HL-60/S4 treated with phorbol 12-myristate 13-acetate at 8.2 ng/mL for 4 days and 3 days (cell line): Measurements from ENCODE around the gene RABAC1.
"Not testable (repeated sequence)": the region's sequence is repeated elsewhere in the genome, so short reads cannot be mapped to it uniquely, and the experiment has no call there.

Source experiments
- in situ Hi-C: fragments of 300-500 bp; cut with MboI; formaldehyde crosslinking; loops from 2 replicates; pipeline ENCODE4 v1.15.0; 2022; ENCODE audit warnings: low sequenced_read_pairs

RABAC1 gene

DNA sequence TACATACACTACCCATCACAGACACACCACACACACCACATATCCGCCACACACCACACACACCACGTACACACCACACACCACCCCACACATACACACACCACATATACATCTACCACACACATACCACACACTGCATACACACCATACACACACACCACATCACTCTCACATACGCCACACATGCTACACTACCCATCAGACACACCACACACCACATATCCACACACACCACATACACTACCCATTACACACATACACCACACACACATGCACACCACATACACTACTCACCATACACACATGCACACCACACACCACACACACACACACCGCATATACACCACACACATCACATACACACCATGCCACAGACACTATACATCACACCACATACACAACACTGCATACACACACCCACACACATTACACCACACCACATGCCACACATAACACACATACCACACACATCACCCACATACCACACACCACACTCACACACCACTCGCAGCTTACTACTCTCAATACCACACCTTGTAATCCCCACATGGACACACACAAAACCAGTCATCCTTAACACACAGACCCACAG lies 40.4 kb downstream of the RABAC1 start:
- in situ Hi-C loops, result no loop called here

DNA sequence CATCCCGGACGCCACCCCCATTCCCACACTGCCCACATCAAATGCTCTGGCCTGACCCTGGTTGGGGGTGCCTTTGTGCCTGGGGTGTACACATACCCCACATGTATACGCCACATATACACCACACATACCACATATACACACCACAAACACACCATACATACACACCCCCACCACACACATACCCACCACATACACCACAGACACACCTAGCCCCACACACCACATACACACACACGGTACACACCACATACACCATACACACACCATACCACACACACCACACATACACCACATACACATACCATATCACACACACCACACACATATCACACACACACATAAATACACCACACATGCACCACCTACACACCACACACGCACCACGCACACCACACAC lies 41.0 kb downstream of the RABAC1 start:
- in situ Hi-C loops, result no loop called here

DNA sequence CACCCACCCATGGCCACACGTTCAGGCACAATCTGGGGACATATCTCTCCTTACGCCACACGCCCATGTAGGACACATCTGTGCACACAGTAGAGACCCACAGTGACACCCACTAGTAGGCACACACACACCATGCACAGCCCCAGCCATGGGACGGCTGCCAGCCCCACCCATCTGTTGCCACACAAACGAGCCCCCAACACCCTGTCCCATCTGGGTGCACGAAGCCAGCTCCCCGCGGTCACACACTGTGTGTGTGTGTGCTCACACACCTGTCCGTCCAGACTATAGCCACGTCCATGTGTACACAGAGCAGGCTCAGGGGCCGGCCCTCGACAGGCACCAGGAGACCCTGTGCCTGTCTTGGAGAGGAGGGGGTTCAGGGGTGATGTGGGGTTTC lies 41.4 kb downstream of the RABAC1 start:
- in situ Hi-C loops, result no loop called here

DNA sequence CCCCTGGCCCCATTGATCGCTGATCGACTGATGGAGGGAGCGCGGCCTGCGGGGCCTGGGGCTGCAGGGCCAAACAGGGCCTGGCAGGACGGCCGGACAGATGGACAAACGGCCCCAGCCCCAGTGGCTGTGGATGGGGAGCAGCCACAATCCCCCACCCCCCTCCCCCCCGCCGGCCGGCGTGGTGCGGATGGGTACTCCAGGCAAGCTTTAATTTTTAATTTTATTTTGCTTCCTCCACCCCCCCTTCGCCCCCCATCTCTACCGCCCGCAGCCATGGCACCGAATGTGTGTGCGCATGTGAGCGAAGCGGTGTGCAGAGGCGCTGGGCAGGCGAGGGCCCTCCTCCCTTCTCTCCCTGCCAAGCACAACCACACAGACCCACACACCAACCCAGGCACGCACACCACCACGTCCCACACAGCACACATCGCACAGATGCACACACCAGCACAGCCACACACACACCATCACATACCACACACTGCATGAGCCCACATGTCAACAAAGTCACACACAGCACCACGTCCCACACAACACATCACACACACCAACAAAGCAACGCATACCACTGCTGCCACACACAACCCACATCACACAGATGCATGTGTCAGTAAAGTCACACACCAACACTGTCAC lies 43.2 kb downstream of the RABAC1 start:
- in situ Hi-C loops, result no loop called here

DNA sequence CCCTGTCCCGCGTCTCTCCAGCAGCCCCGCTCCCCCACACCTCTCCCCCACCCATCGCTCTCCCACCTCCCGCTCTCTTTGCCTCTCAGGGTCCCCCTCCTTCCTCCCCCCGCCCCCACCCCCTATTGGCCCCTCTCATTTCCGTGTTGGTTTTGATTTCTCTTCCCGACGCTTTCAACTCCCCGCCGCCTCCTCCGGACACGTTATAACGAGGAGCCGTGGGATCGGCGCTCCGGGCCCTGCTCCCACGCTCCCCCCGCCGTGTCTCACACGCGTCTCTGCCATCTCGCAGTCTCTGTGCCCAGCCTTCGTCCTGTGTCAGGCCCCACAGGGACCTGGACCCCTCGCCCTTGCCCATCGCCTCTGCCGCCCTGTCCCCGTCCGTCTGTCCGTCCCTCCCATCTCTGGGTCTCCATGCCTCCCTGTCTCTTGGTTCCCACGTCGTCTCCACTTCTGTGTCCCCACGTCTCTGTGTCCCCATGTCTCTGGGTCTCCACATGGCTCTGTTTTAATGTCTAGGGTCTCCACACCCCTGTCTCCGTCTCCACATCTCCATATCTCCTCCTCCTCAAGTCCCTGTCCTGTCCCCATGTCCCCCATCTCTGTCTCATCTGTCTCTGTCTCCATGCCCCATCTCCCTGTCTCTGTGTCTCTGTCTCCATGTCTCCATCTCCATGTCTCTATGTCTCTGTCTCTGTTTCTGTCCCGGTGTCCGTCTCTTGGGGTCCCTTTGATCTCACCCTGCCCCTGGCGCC lies 43.9 kb downstream of the RABAC1 start:
- in situ Hi-C loops, result no loop called here

DNA sequence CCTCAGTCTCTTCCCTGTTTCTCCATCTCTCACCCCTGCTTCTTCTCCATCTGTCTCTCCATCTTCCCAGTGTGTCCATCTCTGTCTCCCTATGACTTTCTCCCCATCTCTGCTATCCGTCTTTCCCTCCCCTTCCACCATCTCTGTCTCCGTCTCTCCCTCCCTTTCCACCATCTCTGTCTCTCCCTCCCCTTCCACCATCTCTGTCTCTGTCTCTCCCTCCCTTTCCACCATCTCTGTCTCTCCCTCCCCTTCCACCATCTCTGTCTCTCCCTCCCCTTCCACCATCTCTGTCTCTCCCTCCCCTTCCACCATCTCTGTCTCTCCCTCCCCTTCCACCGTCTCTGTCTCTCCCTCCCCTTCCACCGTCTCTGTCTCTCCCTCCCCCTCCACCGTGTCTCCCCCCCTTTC lies 44.7 kb downstream of the RABAC1 start:
- in situ Hi-C loops, result not testable (repeated sequence)

DNA sequence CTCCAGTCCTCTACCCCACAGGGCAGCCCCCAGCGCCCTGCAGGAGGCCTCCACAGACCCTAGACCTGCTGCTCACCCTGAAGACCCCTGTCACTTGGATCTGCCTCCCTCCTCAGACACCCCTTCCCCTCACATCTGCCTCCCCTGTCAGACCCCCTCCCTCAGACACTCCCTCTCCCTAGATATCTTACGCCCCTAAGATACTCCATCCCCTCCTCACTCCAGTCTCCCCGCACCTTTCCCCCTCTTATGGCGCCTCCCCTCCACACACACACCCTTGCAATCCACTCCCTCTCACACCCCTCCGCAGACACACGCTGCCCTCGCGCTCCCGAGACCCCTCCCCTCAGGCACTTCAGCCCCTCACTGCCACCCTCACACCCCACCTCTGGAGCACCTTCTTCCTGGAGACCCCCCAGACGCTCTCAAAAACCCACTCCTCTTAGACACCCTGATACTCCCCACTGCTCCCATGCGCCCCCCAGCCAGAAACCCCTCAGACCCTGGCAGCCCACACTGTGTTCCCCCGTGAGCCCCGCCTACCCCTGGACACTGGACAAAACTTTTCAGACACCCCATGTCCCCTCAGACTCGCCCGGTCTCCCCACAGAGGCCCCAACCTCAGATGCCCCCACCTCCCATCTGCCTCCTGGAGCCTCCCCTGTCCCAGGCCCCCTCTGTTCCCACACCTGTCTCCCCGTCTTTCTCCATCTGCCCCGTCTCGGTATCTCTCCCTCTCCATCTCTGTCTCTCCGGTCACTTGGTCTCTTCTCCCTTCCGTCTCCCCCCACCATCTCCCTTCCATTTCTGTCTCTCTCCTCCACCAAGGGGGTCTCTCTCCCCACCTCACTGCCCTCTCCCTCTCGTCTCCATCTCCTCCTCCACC lies 45.3 kb downstream of the RABAC1 start:
- in situ Hi-C loops, result no loop called here

DNA sequence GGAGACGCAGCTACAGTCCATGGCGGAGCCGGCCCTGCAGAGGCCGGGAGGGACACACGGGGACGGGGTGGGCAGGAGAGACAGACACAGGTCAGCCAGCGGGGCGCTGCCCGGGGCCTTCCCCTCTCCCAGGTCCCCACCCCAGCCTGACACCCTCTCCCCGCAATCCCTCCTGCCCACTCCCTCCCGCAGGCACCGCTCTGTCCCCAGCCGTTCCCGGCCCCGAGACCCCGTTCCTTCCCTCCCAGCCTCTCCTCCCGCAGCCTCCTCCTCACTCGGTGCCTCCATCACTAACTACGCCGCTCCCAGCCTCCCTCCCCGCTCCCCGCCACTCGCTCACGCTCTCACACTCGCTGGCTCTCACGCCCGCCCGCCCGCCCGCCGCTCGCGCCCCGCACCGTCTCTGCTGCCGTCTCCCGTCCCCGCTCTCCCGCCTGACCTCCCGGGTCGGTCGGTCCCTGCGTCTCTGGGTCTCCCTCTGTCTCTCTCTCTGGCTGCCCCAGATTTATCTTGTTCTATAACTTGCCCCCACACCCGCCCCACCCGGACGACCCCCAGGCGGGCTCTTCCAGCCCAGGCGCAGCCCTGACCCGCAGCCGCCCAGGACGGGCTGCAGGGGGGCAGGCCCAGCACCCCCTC lies 46.1 kb downstream of the RABAC1 start:
- in situ Hi-C loops, result no loop called here

DNA sequence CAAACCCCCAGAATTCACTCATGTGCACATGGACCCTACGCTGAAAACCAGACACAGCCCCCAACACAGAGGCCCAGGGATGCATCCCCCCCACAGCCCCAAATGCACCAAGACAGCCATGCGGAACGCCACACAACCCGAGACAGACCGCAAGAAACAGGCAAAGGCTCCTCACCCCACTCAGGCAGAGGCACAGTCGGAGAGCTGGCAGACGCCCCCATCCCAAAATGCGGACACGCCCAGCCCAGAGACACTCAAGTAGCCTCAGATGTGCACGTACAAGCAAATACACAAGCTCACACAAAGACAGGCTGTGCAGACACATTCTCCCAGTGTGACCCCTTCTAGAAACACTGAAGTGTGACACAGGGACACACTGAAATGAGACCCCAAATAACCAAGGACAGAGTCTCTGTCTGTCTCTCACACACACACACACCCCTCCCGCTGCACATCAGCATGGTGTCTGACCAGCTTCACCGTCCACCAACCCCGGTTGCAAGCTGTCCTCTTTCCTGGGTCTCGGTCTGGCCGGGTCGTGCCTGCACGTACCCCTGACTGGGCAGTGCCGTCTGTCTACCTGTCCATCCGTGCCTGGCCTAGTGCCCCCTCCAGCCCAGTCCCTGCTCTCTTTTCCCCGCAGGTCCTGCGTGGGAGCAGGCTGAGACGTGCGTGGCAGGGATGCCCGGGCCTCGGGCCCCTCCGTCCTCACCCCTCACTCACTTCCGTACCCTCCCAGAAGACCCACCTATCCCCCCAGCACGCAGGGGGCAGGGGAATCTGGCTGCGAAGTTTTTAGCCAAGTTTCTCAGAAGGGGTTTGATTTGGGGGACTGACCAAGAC lies 47.0 kb downstream of the RABAC1 start:
- in situ Hi-C loops, result no loop called here

DNA sequence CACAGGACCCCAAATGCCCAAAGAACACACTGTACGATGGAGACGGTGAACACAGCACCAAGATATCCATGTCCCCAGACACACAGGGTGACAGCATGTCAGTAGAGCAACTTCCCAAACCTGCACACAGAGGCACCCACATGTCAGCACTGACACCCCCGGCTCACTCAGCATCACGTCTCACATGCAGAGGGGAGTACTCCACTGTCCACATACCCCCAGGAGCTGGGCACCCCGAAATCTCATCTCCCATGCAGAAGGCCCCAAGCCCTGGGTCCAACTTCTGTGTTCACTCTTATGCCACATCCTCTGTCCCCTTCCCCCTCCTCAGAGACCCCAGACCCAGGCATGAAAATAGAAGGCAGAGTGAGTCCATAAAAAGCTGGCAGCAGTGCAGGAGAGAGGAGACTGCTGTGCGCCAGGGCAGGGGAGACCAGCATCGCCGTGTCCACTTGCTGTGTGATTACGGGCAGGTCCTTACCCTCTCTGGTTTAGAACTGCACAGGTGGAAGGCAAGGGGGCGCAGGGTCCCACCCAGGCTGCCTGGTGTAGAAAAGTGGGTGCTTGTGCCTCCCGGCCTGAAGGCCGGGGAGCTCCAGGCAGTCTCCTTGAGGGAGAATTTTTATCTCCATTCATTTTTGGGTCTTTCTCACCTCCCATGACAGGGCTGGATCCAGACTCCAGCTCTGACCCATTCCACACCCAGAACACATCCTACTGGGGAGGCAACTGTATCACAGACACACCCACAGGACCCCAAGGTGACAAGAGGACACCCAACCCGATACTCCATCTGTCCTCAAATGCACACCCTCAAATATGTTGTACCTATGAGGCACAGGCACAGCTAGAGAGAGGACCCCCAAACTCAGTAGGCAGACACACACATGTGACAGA lies 47.9 kb downstream of the RABAC1 start:
- in situ Hi-C loops, result no loop called here

DNA sequence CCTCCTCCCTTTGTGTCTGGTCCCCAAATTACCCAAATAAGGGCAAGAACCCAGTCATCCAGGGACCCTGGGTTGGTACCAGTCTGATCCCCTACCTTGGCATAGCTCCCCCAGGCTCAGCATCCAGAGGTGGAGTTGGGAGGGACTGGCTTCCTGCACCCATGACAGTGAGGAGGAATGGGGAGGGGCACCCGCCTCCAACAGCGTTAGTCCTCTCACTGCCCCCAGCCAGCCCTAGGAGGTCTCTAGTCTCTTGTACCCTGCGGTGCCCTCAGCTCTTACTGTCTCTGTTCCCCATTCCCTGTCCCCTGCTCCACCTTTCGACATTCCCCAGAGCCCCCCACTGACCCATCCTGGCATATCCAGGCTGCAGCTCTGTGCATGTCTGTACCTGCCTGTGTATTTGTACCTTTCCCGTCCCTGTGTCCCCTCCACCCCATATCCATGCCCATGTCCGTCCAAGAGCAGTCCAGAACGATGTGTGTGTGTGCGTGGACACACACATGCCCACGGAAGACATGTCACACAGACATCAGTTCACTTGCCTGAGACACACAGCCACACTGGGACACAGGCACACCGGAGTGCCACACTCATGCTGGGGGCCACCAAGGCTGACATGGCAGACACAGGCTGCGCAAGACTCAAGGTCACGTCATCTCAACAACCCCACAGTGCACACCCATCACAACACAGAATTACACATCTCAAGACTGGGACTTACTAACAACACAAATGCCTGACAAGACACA lies 48.7 kb downstream of the RABAC1 start:
- in situ Hi-C loops, result no loop called here

DNA sequence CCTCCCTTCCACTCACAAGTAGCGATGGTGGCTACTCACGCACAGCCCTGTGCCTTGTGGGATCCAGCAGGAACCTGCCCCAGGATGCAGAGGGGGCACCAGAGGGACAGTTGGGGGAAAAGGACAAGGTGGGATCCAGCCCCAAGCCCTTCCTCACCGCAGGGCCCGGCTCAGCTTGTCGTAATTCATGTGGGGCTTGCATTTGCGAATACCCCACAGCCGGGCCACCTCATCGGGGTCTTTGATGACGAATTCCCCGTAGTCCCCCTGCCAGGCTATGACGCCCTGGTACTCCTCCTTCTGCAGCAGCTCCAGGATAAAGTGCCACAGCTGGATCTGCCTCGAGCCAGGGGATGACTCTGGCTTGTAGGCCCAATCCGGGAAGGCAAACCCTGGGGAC lies 49.4 kb downstream of the RABAC1 start:
- in situ Hi-C loops, result no loop called here

DNA sequence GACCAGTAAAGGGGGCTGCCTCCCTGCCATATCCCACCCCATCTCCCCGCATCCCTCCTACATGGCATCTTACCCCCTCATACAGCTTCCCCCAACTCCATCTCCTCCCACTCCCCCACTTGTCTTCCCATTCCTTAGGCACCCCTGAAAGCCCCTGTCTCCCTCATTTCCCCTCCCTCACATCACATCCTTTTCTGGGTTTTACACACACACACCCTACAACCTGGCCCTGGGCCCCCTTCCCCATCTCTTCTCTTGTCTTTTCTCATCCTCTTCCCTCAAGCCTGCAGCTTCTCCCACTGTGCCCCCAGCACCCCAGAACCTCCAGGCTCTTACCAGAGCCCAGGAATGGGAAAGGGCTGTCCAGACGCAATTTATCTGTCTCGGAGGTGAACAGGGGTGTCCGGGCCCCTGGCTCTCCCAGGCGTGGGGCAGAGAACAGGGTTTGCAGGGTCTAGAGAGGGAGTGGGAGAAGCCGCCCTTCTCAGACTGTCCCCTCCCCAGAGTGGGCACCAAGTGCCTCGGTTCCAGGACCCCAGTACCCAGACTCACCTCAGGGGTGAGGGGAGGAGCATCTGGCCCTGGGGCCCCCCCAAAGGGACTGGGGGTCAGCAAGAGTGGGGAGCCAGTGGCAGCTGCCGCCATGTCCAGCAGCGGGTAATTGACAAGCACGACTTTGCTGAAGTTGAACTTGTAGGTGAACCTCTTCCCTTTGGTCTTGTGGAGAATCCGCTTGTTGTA lies 50.2 kb downstream of the RABAC1 start:
- in situ Hi-C loops, result no loop called here

DNA sequence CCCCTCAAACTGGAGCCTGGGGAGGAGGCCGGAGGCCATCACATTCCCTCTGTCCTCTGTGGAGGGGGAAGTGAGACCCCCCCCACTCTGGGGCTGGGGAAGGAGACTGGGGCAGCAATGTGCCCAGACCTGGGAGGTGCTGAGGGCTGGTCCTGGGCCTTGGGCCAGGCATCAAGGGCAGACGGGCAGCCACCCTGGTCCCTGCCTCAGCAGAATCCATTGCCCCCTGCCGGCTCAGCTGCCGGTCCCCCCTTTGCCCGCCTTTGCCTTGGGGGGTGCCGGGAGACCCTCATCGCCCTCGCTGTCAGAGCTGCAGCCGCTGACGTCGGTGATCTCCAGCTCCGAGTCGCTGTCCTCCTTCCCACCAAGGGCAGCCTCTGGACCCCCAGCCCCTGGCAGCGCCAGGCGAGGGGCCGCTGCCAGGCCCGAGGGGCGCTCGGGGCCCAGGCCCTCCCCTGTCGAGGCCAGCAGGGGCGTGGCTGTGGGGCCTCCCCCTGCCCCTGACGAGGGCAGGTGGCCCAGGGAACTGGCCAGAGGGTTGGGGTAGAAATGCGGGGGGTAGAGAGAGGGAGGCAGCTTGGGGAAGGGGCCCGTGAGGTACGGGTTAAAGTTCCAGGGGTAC lies 51.0 kb downstream of the RABAC1 start:
- in situ Hi-C loops, result no loop called here

DNA sequence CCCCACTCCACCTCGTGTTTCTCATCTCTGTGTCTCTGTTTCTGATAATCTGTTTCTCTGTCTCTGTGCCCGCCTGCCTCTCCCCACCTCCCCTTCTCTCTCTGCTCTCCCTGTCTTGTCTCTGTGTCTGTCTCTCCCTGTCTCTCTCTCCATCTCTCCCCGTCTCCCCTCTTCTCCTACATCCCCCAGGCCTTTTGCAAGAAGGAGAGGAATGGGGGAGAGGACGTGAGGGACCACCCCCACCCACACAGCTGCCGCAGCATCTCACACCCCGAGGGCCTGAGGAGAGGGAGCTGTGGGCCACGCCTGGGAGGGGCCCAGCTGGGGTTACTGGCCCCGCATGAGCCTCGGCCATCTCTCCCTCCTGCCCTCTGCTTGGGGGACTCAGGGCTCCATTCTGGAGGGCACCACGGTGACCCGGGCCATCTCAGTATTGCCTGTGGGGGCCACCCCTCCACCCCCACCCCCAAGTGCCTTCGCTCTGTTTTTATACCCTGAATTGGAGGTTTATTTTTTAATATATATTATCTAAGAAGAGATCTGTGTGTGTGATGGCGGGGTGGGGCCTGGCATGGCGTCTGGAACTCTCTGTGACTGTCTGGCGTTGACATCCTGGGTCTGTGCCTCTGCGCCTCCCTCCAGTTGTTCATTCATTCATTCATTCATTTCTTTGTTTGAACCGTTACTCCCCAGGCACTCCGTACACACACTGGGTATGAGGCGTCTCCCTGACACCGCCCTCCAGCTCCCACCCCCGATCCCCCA lies 52.0 kb downstream of the RABAC1 start:
- in situ Hi-C loops, result no loop called here
